Measurements from ENCODE around the gene PEX5. TPM values are rescaled to one million over a fixed set of nuclear protein-coding genes. Genes with fewer than 3 reads are reported as not detected.
"Not testable (repeated sequence)": the region's sequence is repeated elsewhere in the genome, so short reads cannot be mapped to it uniquely, and the experiment has no call there.

The PEX5 gene
- total and polyA plus RNA-seq, 8 donors, result 34.1 to 59.4 (median 50.3) TPM

GRCh38 chr12:7180685-7181084 lies 8.8 kb upstream of the PEX5 start:
- no peak for DNase-seq
- ATAC-seq, result no peak
- H3K4me1 ChIP-seq, result no peaks in the 10 kb centered on the region
- H3K9me3 ChIP-seq, result peaks cover 0 to 3% of the 10 kb centered on the region in 2 donors
- TF ChIP-seq CTCF (IDR thresholded peaks at IDR 0.05), result no peak
- no peaks in the 10 kb centered on the region for H3K27me3 ChIP-seq
- intact Hi-C loops (cut with DNase I), result no loop called here
- H3K4me3 ChIP-seq, result no peak overlapping the region
- H3K27ac ChIP-seq, result no peak overlapping the region
- H3K36me3 ChIP-seq, result no peaks in the 10 kb centered on the region

GRCh38 chr12:7186058-7186457 lies 3.4 kb upstream of the PEX5 start:
- H3K4me3 ChIP-seq; H3K36me3 ChIP-seq; DNase-seq; H3K27me3 ChIP-seq; ATAC-seq; H3K9me3 ChIP-seq; intact Hi-C loops (cut with DNase I): not testable (repeated sequence)
- Histone ChIP-seq H3K27ac (peak overlapping the region in 1 of 2 donors; percentile 13), H3K4me1 (peaks cover 8 to 32% of the 10 kb centered on the region in 2 donors)

- Histone ChIP-seq H3K36me3 (peaks cover 0 to 17% of the 10 kb centered on the region in 2 donors), H3K4me1 (peaks cover 8 to 41% of the 10 kb centered on the region in 2 donors), H3K9me3 (no peaks in the 10 kb centered on the region), H3K27ac (peak overlapping the region; percentile 86 to 95), H3K27me3 (no peaks in the 10 kb centered on the region), H3K4me3 (peak overlapping the region; percentile 84 to 92)
- intact Hi-C loops (cut with DNase I), result no loop called here
- ATAC-seq (peak; percentile 76), DNase-seq (peak; percentile 31 to 88 (median 66))
- peak; percentile 46 to 53 for TF ChIP-seq CTCF (IDR thresholded peaks at IDR 0.05)
Measured at GRCh38 chr12:7188562-7189397, 706 bp upstream of the PEX5 start.

- TF ChIP-seq CTCF (IDR thresholded peaks at IDR 0.05), result no peak
- Histone ChIP-seq H3K36me3 (peaks cover 0 to 22% of the 10 kb centered on the region in 2 donors), H3K4me1 (peaks cover 8 to 41% of the 10 kb centered on the region in 2 donors), H3K27me3 (no peaks in the 10 kb centered on the region), H3K27ac (peak overlapping the region in 1 of 2 donors; percentile 95), H3K4me3 (peak overlapping the region; percentile 84 to 92), H3K9me3 (no peaks in the 10 kb centered on the region)
- DNase-seq (peak in 3 of 4 donors; percentile 9 to 80 (median 20)), ATAC-seq (no peak)
- intact Hi-C loops (cut with DNase I), result no loop called here
Measured at GRCh38 chr12:7190268-7191055, 976 bp downstream of the PEX5 start.

- Histone ChIP-seq H3K4me3 (no peak overlapping the region), H3K27ac (no peak overlapping the region), H3K36me3 (peaks cover 0 to 24% of the 10 kb centered on the region in 2 donors), H3K9me3 (no peaks in the 10 kb centered on the region), H3K4me1 (peaks cover 8 to 29% of the 10 kb centered on the region in 2 donors), H3K27me3 (no peaks in the 10 kb centered on the region)
- no peak for TF ChIP-seq CTCF (IDR thresholded peaks at IDR 0.05)
- intact Hi-C loops (cut with DNase I), result no loop called here
- DNase-seq (no peak), ATAC-seq (no peak)
Measured at GRCh38 chr12:7193674-7194073, 4.2 kb downstream of the PEX5 start.
